HepG2 (cell line): Measurements from ENCODE around the gene KIF23. TPM values are rescaled to one million over a fixed set of nuclear protein-coding genes. Genes with fewer than 3 reads are reported as not detected.

Experiments used
- AKNA ChIP-seq: sonication (generic); formaldehyde crosslinking; IDR thresholded peaks from 2 replicates; pipeline ENCODE4 v1.4.0; 2020; ENCODE audit warnings: missing genetic modification reagents, borderline replicate concordance
- CEBPB ChIP-seq: IDR thresholded peaks from 2 replicates; pipeline ENCODE4 v1.6.1; 2011; ENCODE audit warnings: low read depth, low read length, improper control_type of control experiment, borderline replicate concordance
- CENPX ChIP-seq: sonication (generic); formaldehyde crosslinking; IDR thresholded peaks from 2 replicates; pipeline ENCODE4 v1.9.0; 2021; ENCODE audit warnings: mild to moderate bottlenecking, missing genetic modification reagents, moderate library complexity
- CREBL2 ChIP-seq: sonication (generic); formaldehyde crosslinking; IDR thresholded peaks from 2 replicates; pipeline ENCODE4 v1.8.1; 2023; ENCODE audit warnings: missing genetic modification reagents, mild to moderate bottlenecking, borderline replicate concordance
- ELF4 ChIP-seq: sonication (generic); formaldehyde crosslinking; IDR thresholded peaks from 2 replicates; pipeline ENCODE4 v1.5.0; 2020; ENCODE audit warnings: missing genetic modification reagents, mild to moderate bottlenecking, moderate library complexity, borderline replicate concordance
- JUND ChIP-seq: sonication (generic); formaldehyde crosslinking; IDR thresholded peaks from 2 replicates; pipeline ENCODE4 v1.8.0; 2022; ENCODE audit warnings: mild to moderate bottlenecking, missing genetic modification reagents
- POLR2A ChIP-seq, 2 experiments: IDR thresholded peaks; 2 replicates each; pipeline ENCODE4 v1.6.1; 2011; ENCODE audit warnings: low read depth in 2 of 2, low read length in 2 of 2, mild to moderate bottlenecking in 1 of 2, moderate library complexity in 1 of 2; ENCODE audit not compliant: insufficient read depth in 1 of 2
- SOX6 ChIP-seq, 2 experiments: fragments of 450-650 bp in 1 of 2; sonication (generic) in 1 of 2; formaldehyde crosslinking in 1 of 2; IDR thresholded peaks; 2 replicates each; pipeline versions ENCODE4 v1.4.0 to v1.6.1; 2017 to 2020; ENCODE audit warnings: antibody characterized with exemption in 1 of 2, mild to moderate bottlenecking in 1 of 2, missing genetic modification reagents in 1 of 2
- TRIM24 ChIP-seq: sonication (generic); formaldehyde crosslinking; IDR thresholded peaks from 2 replicates; pipeline ENCODE4 v1.8.0; 2022; ENCODE audit warnings: mild to moderate bottlenecking, missing genetic modification reagents
- UBTF ChIP-seq: sonication (generic); formaldehyde crosslinking; IDR thresholded peaks from 2 replicates; pipeline ENCODE4 v1.4.0; 2020; ENCODE audit warnings: mild to moderate bottlenecking, missing genetic modification reagents
- ZFP36 ChIP-seq: fragments of 150-350 bp; IDR thresholded peaks from 2 replicates; pipeline ENCODE4 v1.6.1; 2018; ENCODE audit warnings: borderline replicate concordance, low read length, low read depth; ENCODE audit not compliant: partially characterized antibody
- ZMAT3 ChIP-seq: sonication (generic); formaldehyde crosslinking; conservative IDR thresholded peaks from 2 replicates; pipeline ENCODE4 v1.7.0; 2021; ENCODE audit warnings: missing genetic modification reagents
- ZNF556 ChIP-seq: sonication (generic); formaldehyde crosslinking; IDR thresholded peaks from 2 replicates; pipeline ENCODE4 v1.4.0; 2020; ENCODE audit warnings: mild to moderate bottlenecking, missing genetic modification reagents, borderline replicate concordance
- ZNF790 ChIP-seq: sonication (generic); formaldehyde crosslinking; IDR thresholded peaks from 2 replicates; pipeline ENCODE4 v1.8.0; 2022; ENCODE audit warnings: missing genetic modification reagents, mild to moderate bottlenecking, borderline replicate concordance
- polyA plus RNA-seq, 8 experiments: library from polyadenylated mRNA; depleted of rRNA in 3 of 8; stranded (reverse) in 7 of 8; unstranded in 1 of 8; fragments of >200 nt; fragmentation: Illumina TruSeq in 4 of 8; extraction: Trizol in 4 of 8; gene quantifications; 2 replicates each; pipeline versions ENCODE4 v1.2.1 to v1.2.3, GENCODE V29; 2011 to 2016; ENCODE audit warnings: low read depth in 4 of 8, missing spikeins in 1 of 8, mixed read lengths in 1 of 8; ENCODE audit not compliant: insufficient read depth in 1 of 8
- total RNA-seq, 5 experiments: library from RNA; depleted of rRNA; stranded (reverse); fragments of >200 nt; fragmentation: Illumina TruSeq; extraction: Trizol; gene quantifications; 2 replicates each; pipeline ENCODE4 v1.2.3, GENCODE V29; 2016; ENCODE audit warnings: low read depth in 1 of 5
- TF ChIP-seq, protein P1 (sequence below): sonication (generic); formaldehyde crosslinking; IDR thresholded peaks from 2 replicates; pipeline ENCODE4 v1.5.0; 2020; ENCODE audit warnings: mild to moderate bottlenecking, missing genetic modification reagents
- TF ChIP-seq, protein P2 (sequence below): sonication (generic); formaldehyde crosslinking; IDR thresholded peaks from 2 replicates; pipeline ENCODE4 v1.5.0; 2020; ENCODE audit warnings: missing genetic modification reagents, mild to moderate bottlenecking, borderline replicate concordance

KIF23 gene
- total and polyA plus RNA-seq, 2 of the 13 experiments (the other 11 are each of a cell fraction or from before 2014, with no cell fraction given), result 11.3 to 38.1 TPM

GRCh38 chr15:69462493-69463181, 48.5 kb downstream of the KIF23 start (continued):
- no peak; the same call in none of the 2 replicates for TF ChIP-seq UBTF (CRISPR knock-in tag)
- 0 out of 2 replicates have a peak, but pooled peaks have one; percentile 44 for TF ChIP-seq ZNF556
- peak; percentile 12; the same call in 1 of the 2 replicates for TF ChIP-seq CEBPB
- TF ChIP-seq ZNF790 (CRISPR knock-in tag), result no peak
- TF ChIP-seq JUND (CRISPR knock-in tag), result no peak
- peak; percentile 27; the same call in 1 of the 2 replicates for TF ChIP-seq ZMAT3 (CRISPR knock-in tag)
- TF ChIP-seq AKNA, result no peak
- no peak for TF ChIP-seq SOX6 (IDR thresholded peaks at IDR 0.05)
- TF ChIP-seq SOX6 (CRISPR knock-in tag; IDR thresholded peaks at IDR 0.05), result no peak; the same call in none of the 2 replicates
- TF ChIP-seq ZFP36, result no peak
- TF ChIP-seq TRIM24 (CRISPR knock-in tag), result no peak; the same call in 1 of the 2 replicates
- TF ChIP-seq, protein P1, sequence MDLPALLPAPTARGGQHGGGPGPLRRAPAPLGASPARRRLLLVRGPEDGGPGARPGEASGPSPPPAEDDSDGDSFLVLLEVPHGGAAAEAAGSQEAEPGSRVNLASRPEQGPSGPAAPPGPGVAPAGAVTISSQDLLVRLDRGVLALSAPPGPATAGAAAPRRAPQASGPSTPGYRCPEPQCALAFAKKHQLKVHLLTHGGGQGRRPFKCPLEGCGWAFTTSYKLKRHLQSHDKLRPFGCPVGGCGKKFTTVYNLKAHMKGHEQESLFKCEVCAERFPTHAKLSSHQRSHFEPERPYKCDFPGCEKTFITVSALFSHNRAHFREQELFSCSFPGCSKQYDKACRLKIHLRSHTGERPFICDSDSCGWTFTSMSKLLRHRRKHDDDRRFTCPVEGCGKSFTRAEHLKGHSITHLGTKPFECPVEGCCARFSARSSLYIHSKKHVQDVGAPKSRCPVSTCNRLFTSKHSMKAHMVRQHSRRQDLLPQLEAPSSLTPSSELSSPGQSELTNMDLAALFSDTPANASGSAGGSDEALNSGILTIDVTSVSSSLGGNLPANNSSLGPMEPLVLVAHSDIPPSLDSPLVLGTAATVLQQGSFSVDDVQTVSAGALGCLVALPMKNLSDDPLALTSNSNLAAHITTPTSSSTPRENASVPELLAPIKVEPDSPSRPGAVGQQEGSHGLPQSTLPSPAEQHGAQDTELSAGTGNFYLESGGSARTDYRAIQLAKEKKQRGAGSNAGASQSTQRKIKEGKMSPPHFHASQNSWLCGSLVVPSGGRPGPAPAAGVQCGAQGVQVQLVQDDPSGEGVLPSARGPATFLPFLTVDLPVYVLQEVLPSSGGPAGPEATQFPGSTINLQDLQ (CRISPR knock-in tag), result no peak; the same call in 1 of the 2 replicates
- TF ChIP-seq, protein P2, sequence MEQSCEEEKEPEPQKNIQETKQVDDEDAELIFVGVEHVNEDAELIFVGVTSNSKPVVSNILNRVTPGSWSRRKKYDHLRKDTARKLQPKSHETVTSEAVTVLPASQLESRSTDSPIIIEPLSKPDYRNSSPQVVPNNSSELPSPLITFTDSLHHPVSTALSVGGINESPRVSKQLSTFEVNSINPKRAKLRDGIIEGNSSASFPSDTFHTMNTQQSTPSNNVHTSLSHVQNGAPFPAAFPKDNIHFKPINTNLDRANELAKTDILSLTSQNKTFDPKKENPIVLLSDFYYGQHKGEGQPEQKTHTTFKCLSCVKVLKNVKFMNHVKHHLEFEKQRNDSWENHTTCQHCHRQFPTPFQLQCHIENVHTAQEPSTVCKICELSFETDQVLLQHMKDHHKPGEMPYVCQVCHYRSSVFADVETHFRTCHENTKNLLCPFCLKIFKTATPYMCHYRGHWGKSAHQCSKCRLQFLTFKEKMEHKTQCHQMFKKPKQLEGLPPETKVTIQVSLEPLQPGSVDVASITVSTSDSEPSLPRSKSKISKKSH, result no peak
- no peak for TF ChIP-seq CREBL2 (CRISPR knock-in tag)
- no peak for TF ChIP-seq CENPX (CRISPR knock-in tag)
- TF ChIP-seq POLR2A (IDR thresholded peaks at IDR 0.05; ENCODE audit: insufficient read depth in 1 of 2, low read depth in 2 of 2, low read length in 2 of 2), result peak; percentile 78 to 83
- peak; percentile 52; the same call in 1 of the 2 replicates for TF ChIP-seq ELF4 (CRISPR knock-in tag)
